Measurements from ENCODE around the gene RPS5.
"Not testable (repeated sequence)": the region's sequence is repeated elsewhere in the genome, so short reads cannot be mapped to it uniquely, and the experiment has no call there.

The RPS5 gene

DNA sequence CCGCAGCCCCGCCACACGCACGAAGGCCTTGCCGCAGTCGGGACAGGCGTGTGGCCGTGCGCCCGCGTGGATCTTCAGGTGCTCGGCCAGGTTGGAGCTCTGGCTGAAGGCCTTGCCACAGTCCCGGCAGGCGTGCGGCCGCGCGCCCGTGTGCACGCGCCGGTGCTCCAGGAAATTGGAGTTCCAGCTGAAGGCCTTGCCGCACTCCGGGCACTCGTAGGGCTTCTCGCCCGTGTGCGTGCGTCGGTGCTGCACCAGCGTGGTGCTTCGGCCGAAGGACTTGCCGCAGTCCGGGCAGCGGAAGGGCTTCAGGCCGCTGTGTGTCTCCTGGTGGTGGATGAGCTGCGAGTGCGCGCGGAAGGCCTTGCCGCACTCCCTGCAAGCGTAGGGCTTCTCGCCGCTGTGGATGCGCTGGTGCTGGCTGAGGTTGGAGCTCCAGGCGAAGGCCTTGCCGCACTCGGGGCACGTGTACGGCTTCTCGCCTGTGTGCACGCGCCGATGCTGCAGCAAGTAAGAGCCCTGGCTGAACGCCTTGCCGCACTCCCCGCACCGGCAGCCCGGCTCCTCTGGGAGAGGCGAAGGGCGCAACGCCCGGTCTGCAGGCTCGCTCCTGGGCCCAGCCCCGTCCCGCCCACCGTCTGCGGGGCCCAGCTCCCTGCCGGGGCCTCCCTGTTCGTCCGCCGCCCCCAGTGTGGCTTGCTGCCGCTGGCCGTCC is 30.1 kb upstream of the RPS5 start:
- DNase-seq (ENCODE audit: low read depth in 2 of 3, low spot score in 1 of 3) = no peak

DNA sequence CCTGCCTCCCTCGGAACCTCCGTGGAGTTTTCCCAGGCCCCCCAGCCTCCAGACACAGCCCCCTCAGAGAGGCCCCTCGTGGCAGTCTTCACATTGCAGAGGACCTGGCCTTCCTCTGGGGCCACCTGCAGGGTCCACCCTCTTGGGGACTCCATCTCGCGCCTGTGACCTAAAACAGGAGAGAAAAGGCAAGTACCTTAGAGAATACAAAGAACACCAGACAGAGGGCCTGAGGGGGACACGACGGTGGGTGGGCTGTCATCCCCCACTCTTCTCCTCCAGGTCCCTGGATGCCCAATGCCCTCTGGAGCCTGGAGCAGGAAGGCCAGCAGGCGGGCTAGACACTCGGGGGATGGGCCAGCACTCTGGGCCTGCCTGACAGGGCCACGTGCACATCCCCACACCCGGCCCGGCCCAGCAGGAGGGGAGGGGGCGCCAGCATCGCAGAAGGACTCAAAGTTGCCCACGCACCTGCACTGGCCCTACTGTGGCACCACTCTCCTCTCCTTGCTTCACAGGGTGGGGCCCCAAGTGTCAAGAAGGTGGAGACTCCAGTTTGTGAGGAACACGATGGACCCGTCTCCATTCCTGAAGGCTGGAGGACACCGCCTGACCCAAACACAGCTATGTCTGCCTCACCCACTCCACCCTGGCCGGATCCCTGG is 29.5 kb upstream of the RPS5 start:
- DNase-seq (ENCODE audit: low read depth in 2 of 3, low spot score in 1 of 3) = no peak

DNA sequence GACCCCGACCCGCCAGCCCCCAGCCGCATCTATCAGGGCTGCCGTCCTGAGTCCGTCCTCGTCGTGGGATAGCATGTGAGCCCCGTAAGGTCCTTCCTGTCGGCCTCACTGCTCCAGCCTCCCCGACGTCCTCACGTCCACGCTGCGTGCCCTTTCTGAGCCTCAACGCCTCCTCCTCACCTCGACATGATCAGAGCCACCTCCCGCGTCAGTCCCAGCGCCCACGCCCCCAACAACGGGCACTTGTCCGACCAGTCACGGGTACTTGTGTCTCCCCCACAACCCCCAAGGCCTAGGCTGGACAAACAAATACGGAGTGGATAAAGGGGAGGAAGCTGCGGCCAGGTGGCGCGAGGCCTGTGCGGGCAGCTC is 25.2 kb upstream of the RPS5 start:
- peak; percentile 25 to 47 (median 47) for DNase-seq (ENCODE audit: low read depth in 2 of 3, low spot score in 1 of 3)

DNA sequence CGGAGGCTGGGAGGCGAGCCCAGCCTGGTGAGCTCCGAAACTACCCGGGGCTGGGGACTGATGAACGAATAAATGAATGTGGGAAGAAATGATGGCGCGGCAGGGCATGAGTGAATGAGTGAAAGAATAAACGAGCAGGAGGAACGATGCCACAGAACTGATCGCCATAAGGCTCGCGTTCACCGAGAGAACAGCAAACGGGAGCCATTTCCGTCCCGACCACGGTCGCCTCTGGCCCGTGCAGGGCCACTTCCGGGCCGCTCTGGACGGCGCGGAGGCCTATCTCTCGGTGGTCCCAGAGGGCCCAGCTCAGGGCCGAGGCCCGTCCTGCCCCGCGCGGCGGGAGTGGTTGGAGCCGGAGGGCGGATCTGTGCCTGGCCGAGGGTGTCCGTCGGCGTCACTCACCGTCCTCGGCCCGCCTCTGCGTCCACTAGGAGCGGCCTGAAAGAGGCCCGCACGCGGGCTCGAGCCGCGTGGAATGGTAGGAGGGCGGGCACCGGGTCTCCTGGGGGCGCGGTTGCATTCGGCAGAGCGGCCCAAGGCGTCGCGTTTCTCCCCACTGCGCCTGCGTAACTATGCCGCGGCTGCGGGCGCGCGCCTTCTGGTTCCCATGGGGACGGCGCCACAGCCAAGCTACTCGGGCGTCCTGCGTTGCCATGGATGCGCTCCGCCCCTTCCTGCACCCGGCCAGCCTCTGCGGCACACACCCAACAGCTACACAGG is 24.6 kb upstream of the RPS5 start, which contains the start of gene ZNF497:
ZNF497 (minus strand) TSS at position 480 of the 723 bp plus-strand sequence. CDS start 5,116 bp downstream, outside the sequence.
- peak; percentile 94 to 96 (median 95) for DNase-seq (ENCODE audit: low read depth in 2 of 3, low spot score in 1 of 3)

DNA sequence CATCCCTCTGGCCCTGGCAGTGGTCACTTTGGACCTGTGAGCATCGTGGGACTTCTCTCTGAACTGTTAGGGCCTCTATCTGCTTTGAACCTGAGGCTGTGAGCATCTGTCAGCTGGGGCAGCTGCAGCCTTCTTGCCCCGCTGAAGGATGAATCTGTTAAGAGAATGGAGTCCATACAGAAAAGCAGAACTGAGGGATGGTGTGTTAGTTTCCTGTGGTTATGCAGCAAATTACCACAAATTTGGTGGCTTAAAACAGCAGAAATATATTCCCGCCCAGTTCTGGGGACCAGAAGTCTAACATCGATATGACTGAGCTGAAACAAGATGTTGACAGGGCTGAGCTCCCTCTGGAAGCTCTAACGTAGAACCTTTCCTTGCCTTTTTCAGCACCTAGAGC is 22.9 kb upstream of the RPS5 start:
- no peak for DNase-seq (ENCODE audit: low read depth in 2 of 3, low spot score in 1 of 3)

DNA sequence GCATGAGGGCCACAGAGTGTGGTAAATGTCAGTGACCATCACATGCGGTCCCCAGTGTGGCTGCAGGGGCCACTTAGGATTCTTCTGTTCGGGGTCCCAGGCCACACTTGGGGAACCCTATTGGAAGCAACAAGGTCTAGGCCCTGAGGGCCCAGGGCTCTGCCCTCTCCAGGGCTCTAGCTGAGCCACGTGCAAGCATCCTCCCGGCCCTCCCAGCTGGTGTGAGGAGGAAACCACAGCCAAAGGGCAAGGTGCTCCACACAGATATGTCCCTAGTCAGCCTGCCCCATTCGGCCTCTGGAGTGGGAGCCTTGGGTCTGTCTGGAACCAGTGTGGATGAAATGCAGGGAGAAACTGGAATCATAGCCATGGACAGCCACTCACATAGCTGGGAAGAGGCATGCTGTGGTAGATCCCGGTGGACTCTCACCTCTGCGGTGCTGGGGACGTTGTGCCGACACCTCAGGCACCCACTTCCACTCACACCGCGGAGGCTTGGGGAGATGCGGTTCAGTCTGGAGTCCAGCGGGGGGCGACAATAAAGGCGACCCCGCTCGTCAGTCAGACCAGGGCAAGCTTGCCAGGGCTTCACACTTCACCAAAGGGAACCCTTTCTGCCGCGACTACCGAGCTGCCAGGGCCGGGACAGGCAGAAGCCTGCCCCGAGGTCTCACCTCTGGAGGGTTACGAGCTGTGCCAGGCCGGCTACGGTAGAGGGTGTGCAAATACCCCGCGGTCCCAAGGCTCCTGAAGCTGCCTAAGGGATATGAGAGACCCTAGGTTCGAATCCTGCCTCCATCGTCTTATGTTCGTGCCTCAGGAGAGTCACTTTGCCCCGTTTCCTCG is 20.3 kb upstream of the RPS5 start:
- DNase-seq (ENCODE audit: low read depth in 2 of 3, low spot score in 1 of 3) = no peak

DNA sequence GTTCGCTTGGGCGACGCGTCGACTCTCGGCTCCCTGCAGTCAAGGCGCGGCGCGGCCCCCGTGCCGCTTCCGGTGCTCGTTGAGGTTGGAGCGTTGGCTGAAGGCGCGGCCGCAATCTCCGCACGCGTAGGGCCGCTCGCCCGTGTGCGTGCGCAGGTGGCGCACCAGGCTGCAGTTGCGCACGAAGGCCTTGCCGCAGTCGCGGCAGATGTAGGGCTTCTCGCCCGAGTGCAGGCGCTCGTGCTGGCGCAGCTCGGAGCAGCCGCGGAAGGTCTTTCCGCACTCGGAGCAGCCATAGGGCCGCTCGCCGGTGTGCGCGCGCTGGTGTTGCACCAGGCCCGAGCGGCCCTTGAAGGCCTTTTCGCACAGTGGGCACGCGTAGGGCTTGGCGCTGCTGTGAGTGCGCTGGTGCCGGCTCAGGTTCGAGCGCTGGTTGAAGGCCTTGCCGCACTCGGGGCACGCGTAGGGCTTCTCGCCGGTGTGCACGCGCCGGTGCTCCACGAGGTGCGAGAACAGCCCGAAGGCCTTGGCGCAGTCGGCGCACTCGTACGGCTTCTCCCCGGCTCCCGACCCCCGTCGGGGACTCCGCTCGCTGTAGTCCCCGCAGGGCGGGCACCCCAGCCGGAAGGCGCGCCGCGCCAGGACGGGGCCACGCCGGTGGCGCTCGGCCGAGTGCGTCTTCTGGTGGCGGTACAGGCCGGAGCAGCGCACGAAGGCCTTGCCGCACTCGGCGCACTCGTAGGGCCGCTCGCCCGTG is 19.2 kb upstream of the RPS5 start:
- DNase-seq (ENCODE audit: low read depth in 2 of 3, low spot score in 1 of 3) = no peak

DNA sequence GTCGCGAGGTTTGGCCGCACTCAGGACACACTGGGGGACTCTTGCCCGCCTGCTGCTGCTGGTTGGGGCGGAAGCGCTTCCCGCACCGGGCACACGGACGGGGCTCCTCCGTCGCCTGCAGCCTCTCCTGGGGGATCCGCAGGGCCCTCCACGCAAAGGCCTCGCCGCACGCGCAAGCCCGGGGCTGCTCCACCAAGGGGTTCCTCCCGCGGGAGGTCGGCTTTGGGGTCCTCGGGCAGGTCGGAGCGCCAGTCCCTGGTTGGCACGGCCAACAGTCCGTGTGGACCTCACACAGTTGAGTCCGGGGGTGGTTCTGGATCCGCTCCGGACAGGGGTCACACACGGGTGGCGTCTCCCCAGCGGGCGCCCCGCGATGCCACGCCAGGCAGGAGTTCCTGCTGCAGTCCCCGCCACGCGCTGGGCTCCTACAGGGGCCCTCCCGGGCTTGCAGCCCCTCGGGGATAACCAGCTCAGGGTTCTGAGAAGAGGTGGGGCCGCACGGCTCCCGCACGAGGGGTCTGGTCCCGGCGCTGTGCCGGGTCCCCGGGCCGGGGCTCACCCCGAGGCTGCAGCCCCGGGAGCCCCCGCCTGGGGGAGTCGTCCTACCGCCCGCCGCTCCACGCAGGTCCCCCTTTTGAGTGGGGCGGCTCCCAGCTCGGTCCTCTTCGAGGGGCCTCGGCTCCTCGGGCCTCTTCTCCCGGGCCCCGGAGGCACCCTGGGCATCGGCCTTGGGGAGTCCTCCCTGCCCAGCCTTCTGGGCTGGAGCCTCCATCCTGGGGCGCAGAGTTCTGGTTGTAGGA is 18.3 kb upstream of the RPS5 start:
- DNase-seq (ENCODE audit: low read depth in 2 of 3, low spot score in 1 of 3) = no peak

DNA sequence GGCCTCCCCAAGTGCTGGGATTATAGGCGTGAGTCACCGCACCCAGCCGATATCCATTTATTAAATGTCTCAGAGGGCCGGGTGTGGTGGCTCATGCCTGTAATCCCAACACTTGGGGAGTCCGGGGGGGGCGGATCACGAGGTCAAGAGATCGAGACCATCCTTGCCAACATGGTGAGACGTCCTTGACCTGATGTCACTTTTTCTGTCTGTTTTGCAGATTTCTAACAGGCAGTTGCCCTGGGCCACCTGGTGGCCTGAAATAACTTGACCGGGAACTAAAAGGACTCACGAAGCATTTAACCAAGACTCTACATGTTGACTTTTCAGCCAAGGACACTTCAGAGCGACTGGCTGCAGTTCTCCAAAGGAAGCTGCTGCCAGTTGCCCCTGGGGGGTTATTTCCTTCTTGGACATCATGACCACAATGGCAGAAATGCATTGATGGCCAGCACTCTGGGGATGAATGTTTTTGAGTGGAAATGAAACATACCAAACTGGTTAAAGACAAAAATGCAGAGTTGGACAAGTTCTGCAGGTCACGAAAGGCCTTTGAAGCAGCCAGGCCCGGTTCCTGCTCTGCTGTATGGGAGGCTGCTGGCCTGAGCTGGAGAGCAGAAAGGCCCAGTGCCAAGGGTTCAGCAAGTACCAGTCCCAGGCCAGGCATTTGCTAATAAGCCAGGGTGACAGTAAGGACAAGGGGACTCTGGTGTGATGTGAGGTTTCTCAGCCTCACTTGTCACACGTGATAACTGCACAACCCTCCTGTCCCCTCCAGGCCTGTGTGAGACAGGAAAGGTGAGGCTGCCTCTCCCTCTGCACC is 14.5 kb upstream of the RPS5 start:
- no peak for DNase-seq (ENCODE audit: low read depth in 2 of 3, low spot score in 1 of 3)

DNA sequence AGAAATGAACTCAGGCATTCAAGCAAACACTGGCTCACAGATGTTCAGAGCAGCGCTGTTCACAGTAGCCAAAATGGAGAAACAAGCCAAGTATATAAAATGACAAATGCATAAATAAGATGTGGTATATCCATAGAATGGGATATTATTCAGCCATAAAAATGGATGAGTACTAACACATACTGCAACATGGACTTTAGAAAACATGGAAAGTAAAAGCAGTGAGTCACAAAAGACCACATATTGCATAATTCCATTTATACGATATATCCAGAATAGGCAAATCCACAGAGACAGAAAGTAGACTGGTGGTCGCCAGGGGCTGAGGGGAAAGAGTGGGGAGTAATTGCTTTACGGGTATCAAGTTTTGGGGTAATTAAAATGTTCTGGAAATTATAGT is 12.9 kb upstream of the RPS5 start:
- no peak for DNase-seq (ENCODE audit: low read depth in 2 of 3, low spot score in 1 of 3)

DNA sequence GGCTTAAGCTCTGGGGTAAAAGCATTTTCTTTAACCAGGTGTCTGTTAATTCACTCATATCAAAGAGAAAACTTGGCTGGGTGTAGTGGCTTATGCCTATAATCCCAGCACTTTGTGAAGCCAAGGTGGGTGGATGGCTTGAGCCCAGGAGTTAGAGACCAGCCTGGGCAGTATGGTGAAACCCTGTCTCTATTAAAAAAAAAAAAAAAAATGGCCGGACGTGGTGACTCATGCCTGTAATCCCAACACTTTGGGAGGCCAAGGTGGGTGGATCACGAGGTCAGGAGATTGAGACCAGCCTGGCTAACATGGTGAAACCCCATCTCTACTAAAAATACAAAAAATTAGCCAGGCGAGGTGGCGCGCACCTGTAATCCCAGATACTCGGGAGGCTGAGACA is 10.3 kb upstream of the RPS5 start:
- DNase-seq (ENCODE audit: low read depth in 2 of 3, low spot score in 1 of 3) = not testable (repeated sequence)

DNA sequence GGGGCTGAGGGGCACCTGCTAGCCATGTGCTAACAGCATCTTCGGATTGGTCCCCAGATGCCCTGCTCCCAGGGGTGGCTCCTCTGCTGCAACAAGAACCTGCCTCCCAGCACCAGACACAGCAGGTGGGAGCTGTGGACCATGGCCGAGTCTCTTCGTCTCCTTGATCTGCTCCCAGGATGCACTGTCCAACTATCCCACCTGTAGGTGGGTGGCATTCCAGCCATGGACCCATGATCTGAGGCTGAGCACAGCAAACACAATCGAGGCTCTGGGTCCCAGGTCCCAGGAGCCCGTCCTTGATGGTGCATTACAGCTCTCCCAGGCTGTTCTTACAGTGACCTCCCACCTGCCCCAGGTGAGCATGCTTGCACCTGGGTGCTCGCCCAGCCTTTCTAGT is 7.8 kb upstream of the RPS5 start:
- no peak for DNase-seq (ENCODE audit: low read depth in 2 of 3, low spot score in 1 of 3)

DNA sequence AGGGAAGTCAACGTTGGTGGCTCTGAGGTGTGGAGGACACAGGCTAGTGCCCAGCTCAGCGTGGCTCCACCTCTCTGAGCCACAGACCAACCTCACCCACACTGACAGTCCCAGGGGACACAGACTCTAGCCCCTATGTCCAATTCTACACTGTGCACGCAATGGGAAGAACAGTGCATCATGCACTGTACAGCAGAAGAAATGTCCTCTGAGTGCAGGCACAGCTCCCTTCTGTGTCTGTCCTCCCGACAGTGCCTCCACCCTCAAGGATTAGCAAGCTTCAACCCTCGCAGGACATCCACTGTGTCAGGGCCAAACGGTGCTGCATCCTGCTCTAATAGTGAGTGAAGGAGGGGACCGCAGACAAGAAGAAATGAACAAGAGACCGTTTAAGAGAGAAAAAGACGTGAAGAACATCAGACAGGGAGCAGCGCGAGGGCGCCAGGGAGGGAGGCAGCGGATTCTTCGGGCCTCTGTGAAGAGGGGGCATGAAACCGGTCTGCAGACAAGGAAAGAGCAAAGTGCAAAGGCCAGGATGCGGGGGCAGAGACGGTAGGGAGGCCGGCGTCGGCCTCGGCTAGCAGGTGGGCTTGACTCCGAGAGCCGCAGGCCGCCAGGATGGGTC is 6.9 kb upstream of the RPS5 start:
- no peak for DNase-seq (ENCODE audit: low read depth in 2 of 3, low spot score in 1 of 3)

DNA sequence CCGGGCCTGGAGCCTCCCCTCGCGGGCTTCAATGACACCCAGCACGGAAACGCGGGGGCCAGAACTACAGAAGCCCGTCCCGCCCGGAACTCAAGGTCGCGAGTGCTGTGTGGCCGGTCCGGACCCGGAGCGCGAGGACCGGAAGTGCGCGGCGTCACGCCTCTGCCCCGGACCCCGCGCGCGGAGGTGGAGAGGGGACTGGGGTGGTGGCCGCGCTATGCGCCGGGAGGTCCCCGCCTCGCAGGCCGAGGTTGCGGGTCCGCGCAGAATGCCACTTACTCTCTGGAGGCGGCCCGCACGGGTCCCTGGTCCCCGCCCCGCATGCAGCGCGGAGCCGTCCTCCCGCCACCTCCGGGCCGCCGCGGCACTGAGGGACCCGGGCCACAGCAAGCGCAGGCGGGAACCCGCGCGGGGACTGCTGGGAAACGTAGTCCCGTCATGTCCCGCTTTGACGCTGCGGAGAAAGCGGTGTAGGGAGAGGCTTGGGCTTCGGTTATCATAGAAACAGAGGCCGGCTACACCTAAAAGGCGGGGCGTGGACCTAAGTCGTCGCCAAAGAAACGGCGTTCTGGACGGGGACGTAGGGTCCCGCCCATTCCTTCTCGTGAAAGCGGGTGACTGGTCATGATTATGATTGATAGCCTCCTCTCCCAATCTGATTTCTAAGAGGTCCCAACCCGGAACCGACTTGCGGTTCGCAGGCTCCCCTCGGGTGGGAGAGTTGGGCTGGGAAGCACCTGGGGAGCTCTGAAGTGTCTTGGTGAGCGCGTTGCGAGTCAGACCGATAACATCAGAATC is 6.2 kb upstream of the RPS5 start, which contains the start of gene ZNF837:
ZNF837 (minus strand) TSS at position 369 of the 798 bp plus-strand sequence. CDS start 11,698 bp downstream, outside the sequence.
- DNase-seq (ENCODE audit: low read depth in 2 of 3, low spot score in 1 of 3) = peak; percentile 95 to 98 (median 96)

DNA sequence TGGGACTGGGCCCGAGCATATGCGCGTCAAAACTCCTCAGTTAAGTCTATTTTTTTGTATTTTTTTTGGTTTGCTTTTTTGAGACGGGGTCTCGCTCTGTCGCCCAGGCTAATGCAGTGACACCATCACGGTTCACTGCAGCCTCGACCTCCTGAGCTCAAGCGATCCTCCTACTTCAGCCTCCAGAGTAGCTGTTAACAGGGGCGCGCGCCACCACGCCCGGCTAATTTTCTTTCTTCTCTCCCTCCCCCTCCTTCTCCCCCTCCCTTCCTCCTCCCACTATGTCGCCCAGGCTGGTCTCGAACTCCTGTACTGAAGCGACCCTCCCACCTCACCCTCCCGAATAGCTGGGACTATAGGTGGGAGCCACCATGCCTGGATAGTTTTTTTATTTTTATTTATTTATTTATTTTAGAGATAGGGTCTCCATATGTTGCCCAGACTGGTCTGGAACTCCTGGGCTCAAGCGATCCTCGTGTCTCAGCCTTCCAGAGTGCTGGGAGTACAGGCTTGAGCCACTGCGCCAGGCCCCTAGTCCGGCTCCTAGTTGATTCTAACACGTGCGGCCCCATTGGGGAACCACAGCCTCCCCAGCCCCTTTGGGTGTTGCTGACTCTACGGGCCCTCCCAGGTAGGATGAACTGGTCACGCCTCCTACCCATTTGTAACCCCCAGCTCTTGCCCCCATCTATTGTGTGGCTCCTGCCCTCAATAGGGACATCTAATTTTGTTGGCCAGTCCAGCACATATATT is 5.4 kb upstream of the RPS5 start:
- DNase-seq (ENCODE audit: low read depth in 2 of 3, low spot score in 1 of 3) = no peak

DNA sequence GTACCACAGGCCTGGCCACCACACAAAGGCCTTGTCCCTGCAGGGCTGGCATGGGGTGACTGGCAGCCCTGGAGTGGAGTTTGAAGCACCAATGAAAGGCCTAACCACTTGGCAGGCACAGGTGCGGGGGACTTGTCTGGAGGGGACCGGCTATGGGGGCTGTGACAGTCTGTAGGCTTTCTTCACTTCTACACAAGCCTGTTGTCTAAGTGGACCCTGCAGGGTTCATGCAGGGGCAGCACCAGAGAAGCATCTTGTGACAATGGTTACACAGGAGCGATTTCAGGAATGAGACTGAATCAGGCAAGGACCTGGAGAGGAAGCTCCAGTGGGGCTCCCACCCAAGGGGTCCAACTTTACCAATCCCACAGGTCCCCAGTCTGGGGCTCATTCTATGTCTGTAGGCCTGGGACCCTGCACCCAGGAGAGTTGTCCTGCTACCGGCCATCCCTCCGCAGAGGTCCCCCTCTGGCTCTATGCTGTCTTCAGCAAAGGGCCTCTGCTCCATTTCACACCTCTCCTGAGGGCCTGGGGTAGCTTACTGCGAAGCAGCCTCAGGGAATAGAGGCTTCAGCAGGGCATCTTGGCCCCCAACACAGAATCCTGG is 4.0 kb upstream of the RPS5 start:
- no peak for DNase-seq (ENCODE audit: low read depth in 2 of 3, low spot score in 1 of 3)
